ENCODE data around the gene TRIP12.
"Not testable (repeated sequence)": the region's sequence is repeated elsewhere in the genome, so short reads cannot be mapped to it uniquely, and the experiment has no call there.

Gene TRIP12

DNA sequence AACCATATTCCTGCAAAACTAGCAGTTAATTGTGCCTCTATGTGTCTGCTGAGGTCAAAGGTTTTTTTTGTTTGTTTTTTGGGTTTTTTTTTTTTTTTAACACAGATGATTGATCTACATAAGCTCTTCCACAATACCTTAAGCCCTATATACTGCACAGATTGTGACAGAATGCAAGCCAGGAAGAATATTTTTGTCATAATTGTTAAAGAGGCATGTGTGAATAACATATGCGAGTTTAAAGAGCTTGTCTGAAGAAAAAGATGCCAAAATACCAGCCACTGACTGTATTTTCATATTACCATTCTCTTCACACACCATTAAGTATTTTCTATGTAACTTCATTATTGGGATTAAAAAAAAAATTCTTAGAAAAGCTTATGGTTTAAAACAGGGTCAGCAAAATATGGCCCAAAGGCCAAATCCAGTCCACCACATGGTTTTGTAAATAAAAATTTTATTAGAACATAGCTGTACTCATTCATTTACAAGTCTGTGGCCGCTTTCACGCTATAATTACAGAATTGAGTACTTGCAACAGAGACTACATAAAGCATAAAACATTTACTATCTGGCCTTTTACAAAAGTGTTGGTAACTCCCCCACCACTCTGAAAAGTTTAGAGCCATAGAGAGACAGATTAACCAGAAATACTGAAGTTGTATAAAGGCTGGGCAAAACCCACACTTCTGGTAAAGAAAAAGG, 89.9 kb downstream of the TRIP12 start:
- DNase-seq (ENCODE audit: low read depth in 2 of 2), result no peak

GRCh38 chr2:229825476-229825875, 96.3 kb downstream of the TRIP12 start:
- no peak for DNase-seq (ENCODE audit: low read depth in 2 of 2)

GRCh38 chr2:229821316-229821715, 100.5 kb downstream of the TRIP12 start:
- DNase-seq (ENCODE audit: low read depth in 2 of 2), result no peak

- DNase-seq (ENCODE audit: low read depth in 2 of 2), result no peak
Measured at GRCh38 chr2:229818230-229818629, 103.6 kb downstream of the TRIP12 start.

DNA sequence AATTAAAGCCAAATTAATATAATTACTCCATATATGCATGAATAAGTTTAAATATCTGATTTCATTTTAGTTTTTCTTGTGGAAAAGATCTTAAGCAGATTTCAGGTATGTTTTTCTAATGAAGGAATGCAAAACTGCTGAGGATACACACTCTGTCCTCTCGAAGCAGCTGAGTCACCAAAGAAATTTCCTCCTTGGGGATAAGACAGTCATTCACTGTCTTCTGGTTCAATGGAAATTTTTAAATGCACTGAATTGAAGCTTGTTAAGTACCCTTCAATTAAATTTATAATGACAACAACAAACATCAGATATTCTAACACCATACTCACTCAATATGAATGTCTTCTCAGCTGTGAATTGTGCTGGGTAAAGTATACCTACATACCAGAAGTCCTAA, 106.0 kb downstream of the TRIP12 start:
- no peak for DNase-seq (ENCODE audit: low read depth in 2 of 2)

DNA sequence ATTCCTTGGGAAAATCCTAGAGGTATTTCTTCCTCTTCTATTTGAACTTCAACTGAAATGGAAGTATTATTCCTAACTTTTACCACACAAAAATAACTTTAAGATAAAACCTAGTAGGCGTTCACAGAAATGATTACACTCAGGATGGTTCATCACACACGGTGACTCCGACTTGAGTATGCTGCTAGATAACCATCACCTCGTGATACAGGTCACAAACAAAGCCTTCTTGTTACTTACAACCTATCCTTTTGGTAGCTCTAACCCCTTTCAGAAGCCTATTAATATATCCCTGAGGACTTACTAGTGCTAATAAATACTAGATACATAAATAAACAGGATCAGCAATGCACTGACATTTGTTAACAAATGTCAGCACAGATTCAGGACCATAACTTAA, 106.5 kb downstream of the TRIP12 start:
- no peak for DNase-seq (ENCODE audit: low read depth in 2 of 2)

DNA sequence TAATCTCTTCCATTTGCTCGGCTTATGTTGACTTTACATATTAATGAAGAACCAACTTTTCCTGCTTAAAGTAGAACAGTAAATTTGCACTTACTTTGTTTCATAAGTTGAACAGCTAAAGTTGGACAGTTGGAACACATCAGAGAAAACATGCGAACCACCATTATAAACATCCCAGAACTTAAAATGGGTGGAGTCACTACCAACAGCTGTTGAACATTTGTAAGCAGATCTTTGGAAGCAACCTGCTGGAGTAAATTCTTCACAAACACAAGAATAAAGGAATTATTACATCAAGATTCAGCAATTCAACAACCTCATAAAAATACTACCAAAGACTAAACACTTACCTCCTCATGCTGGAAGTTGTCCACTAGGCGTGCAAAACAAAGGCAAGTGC, 111.0 kb downstream of the TRIP12 start:
- no peak for DNase-seq (ENCODE audit: low read depth in 2 of 2)

GRCh38 chr2:229805559-229805958, 116.2 kb downstream of the TRIP12 start:
- no peak for DNase-seq (ENCODE audit: low read depth in 2 of 2)

- DNase-seq (ENCODE audit: low read depth in 2 of 2), result no peak
Measured at GRCh38 chr2:229802785-229803184, 119.0 kb downstream of the TRIP12 start.

GRCh38 chr2:229800997-229801754, 120.6 kb downstream of the TRIP12 start:
- peak in 1 of 2 experiments; percentile 8 for DNase-seq (ENCODE audit: low read depth in 2 of 2)

GRCh38 chr2:229798446-229799155, 123.2 kb downstream of the TRIP12 start:
- DNase-seq (ENCODE audit: low read depth in 2 of 2), result peak in 1 of 2 experiments; percentile 13

GRCh38 chr2:229795058-229795457, 126.8 kb downstream of the TRIP12 start:
- no peak for DNase-seq (ENCODE audit: low read depth in 2 of 2)

DNA sequence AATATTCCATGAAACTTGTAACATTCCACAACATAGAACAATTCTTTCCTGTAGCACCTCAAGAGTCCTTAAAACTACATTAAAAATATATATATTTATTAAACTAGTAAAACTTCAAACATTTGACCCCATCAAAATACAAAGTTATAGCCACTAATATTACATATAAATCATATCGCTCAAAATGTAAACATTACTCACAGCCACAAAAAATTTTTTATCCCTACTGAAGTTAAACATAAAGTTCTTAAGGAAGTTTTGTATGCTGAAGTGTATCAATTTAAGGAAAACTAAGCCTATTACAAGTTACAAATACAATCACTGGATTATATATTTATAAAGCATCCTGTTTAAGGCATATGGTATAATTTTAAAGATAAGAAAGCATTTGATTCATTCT, 127.2 kb downstream of the TRIP12 start:
- DNase-seq (ENCODE audit: low read depth in 2 of 2), result no peak

- not testable (repeated sequence) for DNase-seq (ENCODE audit: low read depth in 2 of 2)
Measured at GRCh38 chr2:229786289-229786688, 135.5 kb downstream of the TRIP12 start.

DNA sequence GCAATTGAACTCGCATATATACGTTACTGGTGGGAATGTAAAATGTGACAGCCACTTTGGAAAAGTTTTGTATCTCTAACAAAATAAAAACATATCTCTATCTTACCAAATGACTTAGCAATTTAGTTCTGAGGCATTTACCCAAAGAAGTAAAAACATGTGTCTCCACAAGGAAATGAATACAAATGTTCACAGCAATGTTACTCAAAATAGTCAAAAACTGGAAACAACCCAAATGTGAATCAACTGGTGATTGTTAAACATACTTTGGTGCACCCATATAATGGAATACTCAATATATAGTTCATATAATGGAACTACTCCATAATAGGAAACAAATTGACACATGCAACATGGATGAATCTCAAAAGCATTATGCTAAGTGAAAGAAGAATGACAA, 137.0 kb downstream of the TRIP12 start:
- DNase-seq (ENCODE audit: low read depth in 2 of 2), result no peak

DNA sequence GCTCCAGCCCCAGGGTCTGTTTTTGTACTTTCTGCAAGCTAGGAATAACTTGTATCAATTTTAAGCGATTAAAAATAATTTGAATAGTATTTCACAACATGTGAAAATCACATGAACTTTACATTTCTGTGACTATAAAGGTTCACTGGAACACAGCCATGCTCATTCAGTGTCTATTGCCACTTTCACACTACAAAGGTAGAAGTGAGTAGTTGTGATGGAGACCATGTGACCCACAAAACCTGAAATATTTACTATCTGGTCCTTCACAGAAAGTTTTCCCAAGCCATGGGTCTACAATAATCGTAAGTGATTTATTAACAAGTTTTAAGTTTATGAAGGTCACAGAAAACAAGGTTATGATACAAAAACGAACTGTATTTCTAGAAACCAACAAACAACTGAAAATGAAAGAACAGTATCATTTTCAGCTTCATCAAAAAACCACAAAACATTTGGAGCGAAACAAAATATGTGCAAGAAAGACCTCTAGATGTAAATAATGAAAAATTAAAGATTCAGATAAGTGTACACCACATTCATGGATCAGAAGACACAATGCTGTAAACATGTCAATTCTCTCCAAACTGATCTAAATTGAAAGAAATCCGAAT, 138.6 kb downstream of the TRIP12 start:
- no peak for DNase-seq (ENCODE audit: low read depth in 2 of 2)

DNA sequence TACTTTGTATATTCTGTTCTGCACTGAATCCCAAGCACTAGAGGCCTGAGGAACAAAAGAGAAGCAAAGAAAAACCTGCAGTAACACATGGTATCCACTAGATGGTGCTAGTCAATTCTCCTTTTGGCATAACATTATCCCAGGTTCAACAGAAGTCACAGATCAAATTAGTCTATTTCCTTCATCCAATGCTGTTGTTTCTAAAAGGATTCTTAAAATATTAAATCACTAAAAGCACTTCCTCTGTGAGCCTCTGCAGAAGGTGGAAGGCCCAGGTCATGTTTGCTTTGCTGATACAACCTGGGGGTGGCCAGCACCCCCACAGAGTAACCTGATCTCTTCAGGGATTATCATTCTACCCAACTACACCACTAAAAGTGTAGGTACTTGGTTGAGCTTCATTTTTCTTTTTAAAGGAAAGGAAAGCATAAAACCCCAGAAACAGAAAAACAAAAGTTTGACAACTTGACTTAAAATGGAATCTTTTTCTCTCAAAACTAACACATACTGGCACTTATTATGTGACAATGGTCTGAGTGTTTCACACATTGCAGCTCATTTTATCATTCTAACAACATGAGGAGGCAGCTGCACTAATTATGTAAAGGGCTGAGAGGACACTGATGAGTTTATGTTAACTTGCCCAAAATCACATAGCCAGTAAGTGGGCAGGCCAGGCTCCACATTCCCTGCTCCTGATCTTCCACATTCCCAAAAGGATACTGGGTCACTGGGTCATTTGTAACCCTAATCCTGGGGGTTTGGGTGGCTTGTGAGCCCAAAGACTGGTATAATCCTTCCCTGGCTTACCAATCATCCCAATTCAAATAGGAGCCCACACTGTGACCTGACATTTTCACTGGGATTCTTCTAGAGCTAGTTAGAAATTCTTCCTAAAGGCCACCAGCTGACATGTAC, 140.7 kb downstream of the TRIP12 start:
- peak; percentile 8 to 12 for DNase-seq (ENCODE audit: low read depth in 2 of 2)

GRCh38 chr2:229779650-229780049, 142.2 kb downstream of the TRIP12 start:
- no peak for DNase-seq (ENCODE audit: low read depth in 2 of 2)

GRCh38 chr2:229777716-229778115, 144.1 kb downstream of the TRIP12 start:
- DNase-seq (ENCODE audit: low read depth in 2 of 2), result no peak

DNA sequence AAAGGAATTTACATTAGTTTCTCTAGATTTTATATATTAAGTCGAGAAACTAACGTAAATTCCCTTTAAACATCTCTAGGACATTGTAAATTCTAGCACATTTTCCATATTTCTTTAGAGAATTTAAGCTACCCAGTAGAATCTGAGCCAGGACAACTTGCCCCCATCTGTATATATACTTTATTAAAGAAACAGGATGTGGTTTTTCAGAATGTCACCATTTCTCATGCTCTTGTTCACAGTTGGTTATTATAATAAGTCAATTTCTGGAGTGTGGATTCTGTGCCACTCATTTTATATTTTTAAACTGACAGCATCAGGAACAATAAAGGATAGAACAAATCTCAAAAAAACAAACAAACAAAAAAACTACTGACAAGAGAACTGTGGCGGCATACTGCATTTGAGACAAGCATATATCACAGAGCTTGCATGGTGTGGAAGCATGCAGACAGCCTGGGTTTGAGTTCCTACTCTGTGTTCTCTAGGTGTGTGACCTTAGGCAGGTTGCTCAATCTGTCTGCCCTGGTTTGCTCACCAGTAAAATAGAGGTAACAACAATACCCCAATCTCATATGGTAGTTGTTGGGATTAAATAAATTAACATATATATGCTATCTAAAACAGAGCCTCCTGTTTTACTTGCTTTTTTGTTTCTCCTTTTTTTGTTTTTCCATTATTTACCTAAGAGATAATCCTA, 146.0 kb downstream of the TRIP12 start:
- no peak for DNase-seq (ENCODE audit: low read depth in 2 of 2)

DNA sequence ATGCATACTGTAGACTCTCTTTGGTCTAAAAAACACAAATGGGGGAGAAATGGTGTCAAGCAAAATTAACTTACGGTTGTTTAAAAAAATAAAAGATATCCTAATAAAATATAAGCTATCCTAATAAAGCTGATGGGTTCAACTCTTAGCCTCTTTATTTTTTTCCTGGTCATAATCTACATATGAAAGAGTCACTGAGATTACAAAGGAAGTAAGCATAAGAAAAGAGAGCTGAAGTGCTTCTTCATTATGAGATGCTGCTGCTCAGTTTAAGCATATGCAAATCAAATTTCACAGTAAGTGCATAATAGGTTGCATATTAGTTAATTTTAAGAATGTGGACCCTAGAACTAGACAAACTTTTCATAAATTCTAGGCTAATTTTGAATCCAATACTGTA, 147.6 kb downstream of the TRIP12 start:
- no peak for DNase-seq (ENCODE audit: low read depth in 2 of 2)
